Activated naive CD8-positive, alpha-beta T cell treated with anti-CD3 and anti-CD28 coated beads, Interleukin-2, amount 50 U/mL, for 24 hours (primary cell): ENCODE results near the gene ARL6IP6.

Experiments
- ATAC-seq: fragments of 150-1000 bp; cut with Tn5 transposase; one replicate; pipeline ENCODE4 v1.10.0; 2021
- DNase-seq: peaks from one replicate; pipeline ENCODE4 v3.0.0; 2021
- H3K27ac Mint-ChIP-seq: one replicate; pipeline ENCODE4 v1.8.0; 2021; ENCODE audit warnings: mild to moderate bottlenecking, mixed read lengths
- H3K27me3 Mint-ChIP-seq: one replicate; pipeline ENCODE4 v1.8.0; 2021; ENCODE audit warnings: mixed read lengths
- H3K36me3 Mint-ChIP-seq: one replicate; pipeline ENCODE4 v1.8.0; 2021; ENCODE audit warnings: low read depth, mixed read lengths
- H3K4me1 Mint-ChIP-seq: one replicate; pipeline ENCODE4 v1.8.0; 2021; ENCODE audit warnings: mixed read lengths
- H3K4me3 Mint-ChIP-seq: one replicate; pipeline ENCODE4 v1.8.0; 2021; ENCODE audit warnings: mild to moderate bottlenecking, moderate library complexity, mixed read lengths
- H3K9me3 Mint-ChIP-seq: one replicate; pipeline ENCODE4 v1.8.0; 2021; ENCODE audit warnings: mixed read lengths

The ARL6IP6 gene

DNA sequence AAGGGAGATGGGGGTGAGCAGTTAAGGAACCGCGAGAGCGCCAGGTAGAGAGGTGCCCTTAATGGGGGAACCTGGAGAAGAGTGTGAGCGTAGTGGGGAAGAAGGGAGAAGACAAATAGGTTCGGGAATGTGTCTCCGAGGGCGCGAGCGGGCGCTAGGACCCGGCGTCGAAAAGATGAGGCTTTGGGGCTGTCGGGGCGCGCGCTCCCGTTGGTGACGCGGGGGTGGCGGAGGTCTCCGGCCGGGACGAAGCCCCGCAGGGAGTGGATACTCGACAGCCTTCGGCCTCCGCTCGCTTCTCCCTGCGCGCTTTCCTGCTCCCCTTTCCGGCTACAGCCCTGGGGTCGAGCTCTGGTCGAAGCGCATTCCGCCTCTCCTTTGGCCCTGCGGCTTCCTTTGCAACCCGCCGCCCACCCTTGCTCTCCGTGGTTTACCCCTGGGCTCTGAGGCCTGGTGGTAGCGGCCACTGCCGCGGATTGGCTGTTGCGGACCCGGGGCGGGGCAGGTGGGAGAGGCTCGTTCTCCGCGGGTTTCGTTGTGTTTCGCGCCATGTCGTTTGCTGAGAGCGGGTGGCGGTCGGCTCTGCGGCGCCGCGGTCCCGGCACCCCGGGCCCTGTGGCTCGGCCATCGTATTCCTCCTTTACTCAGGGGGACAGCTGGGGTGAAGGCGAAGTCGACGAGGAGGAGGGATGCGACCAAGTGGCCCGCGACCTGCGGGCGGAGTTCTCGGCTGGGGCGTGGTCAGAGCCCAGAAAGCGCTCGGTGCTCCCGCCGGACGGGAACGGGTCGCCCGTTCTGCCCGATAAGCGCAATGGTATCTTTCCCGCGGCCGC is at the start of gene ARL6IP6:
ARL6IP6 (plus strand) TSS at position 545 of the 833 bp plus-strand sequence; CDS start at position 550, 5 bp downstream.
- peak; percentile 66 for ATAC-seq
- Mint-ChIP-seq H3K36me3 (peaks cover 44% of the 10 kb centered on the region), H3K9me3 (no peaks in the 10 kb centered on the region), H3K27ac (peak within 1 kb of the TSS; percentile 99), H3K4me1 (peaks cover 66% of the 10 kb centered on the region), H3K4me3 (peak within 1 kb of the TSS; percentile 97), H3K27me3 (no peaks in the 10 kb centered on the region)
- peak; percentile 92 for DNase-seq

DNA sequence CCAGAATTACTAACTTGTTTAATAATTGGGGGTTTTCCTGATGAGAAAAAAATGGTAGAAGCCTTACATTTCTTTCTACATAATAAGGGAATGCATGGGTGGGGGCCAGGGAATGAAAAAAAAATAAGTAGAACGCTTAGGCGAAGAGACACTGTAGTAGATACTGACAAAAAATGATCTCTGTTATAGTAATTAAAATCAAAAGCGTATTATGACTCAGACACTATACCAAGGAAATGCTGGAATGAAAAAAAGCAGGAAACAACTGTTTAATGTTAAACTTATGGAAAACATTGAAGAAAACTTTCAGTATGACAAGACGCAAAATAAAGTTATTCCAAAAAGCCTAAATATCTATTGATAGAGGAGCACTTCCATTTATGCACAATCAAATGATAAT is 44.1 kb upstream of the ARL6IP6 start:
- H3K36me3 Mint-ChIP-seq, result peaks cover 43% of the 10 kb centered on the region
- H3K9me3 Mint-ChIP-seq, result no peaks in the 10 kb centered on the region
- no peak overlapping the region for H3K27ac Mint-ChIP-seq
- H3K27me3 Mint-ChIP-seq, result no peaks in the 10 kb centered on the region
- H3K4me3 Mint-ChIP-seq, result no peak overlapping the region
- no peaks in the 10 kb centered on the region for H3K4me1 Mint-ChIP-seq
- ATAC-seq, result no peak
- no peak for DNase-seq

DNA sequence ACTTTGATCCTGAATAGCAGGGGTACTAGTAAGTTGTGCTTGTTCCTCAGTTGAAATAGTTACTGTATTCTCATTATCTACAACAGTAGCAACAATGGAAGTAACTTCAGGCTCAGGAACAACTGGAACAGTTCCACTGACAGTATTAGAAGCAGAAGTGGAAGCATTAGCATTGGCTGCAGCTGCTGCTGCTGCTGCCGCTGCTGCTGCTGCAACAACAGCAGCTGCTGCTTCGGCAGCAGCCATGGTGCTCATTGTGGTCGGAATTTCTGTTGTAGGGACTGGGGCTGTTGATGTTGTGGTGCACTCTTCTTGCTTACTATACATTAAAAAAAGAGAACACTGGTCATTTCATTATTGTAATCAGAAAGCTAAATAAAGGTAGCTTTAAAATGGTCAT is 42.0 kb upstream of the ARL6IP6 start:
- H3K9me3 Mint-ChIP-seq, result no peaks in the 10 kb centered on the region
- no peaks in the 10 kb centered on the region for H3K27me3 Mint-ChIP-seq
- no peak overlapping the region for H3K27ac Mint-ChIP-seq
- no peaks in the 10 kb centered on the region for H3K4me1 Mint-ChIP-seq
- DNase-seq (no peak), ATAC-seq (no peak)
- no peak overlapping the region for H3K4me3 Mint-ChIP-seq
- peaks cover 45% of the 10 kb centered on the region for H3K36me3 Mint-ChIP-seq

DNA sequence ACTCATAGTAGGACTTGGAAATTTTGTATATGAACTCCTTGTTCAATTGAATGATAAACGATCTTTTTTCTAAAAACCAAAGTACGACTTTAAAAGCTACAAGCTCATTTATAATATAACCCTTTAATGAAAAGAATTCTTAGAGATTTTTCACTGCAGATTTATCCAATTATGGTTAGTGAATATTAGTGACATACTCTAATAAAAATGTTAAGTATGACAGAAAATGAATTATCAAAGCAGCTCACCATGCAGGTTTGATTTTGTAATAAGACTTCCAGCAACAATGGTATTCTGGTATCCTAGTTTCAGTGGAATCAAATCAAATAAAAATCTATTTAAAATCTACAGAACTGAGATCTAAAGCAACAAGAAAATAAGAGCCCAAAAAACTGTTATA is 39.6 kb upstream of the ARL6IP6 start:
- H3K9me3 Mint-ChIP-seq, result no peaks in the 10 kb centered on the region
- H3K27ac Mint-ChIP-seq, result no peak overlapping the region
- H3K27me3 Mint-ChIP-seq, result no peaks in the 10 kb centered on the region
- ATAC-seq (no peak), DNase-seq (no peak)
- H3K4me1 Mint-ChIP-seq, result peaks cover 6% of the 10 kb centered on the region
- H3K4me3 Mint-ChIP-seq, result no peak overlapping the region
- H3K36me3 Mint-ChIP-seq, result peaks cover 47% of the 10 kb centered on the region

DNA sequence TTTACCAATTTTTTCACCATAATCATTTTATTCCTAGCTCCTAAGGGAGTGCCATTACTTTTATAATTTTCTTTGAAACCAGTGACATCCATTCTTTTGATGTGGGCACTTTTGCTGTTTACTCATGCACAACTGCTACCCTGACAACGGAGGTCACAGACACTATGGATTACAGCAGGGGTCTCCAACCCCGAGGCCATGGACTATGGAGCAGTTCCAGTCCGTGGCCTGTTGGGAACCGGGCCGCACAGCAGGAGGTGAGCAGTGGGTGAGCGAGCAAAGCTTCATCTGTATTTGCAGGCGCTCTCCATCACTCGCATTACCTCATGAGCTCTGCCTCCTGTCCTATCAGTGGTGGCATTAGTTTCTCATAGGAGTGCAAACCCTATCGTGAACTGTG is 35.8 kb upstream of the ARL6IP6 start:
- no peaks in the 10 kb centered on the region for H3K27me3 Mint-ChIP-seq

DNA sequence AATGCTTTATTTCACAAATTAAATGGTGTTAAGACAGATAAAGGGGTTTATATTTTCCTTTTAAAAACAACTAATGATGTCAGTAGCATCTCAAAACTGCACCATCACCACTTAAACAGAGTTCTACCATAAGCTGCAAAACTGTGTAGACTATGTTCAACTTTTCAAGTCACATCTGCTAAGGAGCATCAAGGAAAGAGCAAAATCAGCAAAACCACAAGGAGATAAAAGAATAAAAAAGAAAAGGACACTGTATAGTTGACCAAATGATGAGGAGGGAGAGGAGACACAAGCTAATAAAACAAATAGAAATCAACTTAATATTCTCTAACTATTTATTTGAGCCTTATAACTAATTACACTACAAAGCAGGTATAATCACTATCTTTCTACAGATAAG is 35.0 kb upstream of the ARL6IP6 start:
- Mint-ChIP-seq H3K36me3 (peaks cover 49% of the 10 kb centered on the region), H3K27ac (no peak overlapping the region)
- no peak for ATAC-seq

More for the DNA sequence above, 35.8 kb upstream of the ARL6IP6 start:
- Mint-ChIP-seq H3K36me3 (peaks cover 49% of the 10 kb centered on the region), H3K4me1 (peaks cover 22% of the 10 kb centered on the region), H3K9me3 (no peaks in the 10 kb centered on the region), H3K27ac (no peak overlapping the region), H3K4me3 (no peak overlapping the region)
- DNase-seq, result no peak
- no peak for ATAC-seq

DNA sequence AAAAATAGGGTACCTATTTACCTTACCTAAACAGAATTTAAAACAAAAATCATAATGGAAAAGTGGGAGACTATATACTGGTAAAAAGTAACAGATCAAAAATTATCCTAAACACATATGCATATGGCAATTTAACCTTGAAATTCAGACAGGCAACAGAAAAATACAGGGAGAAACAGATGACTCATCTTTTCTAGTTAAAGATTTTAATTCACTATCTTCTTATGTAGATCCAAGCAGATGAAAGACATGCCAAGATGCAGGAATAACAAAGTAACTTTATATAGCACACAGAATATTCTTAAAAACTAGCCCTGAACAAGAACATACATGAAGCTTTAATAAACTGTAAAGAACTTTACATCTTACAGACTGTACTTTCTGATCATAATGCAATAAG is 32.1 kb upstream of the ARL6IP6 start:
- DNase-seq (no peak), ATAC-seq (no peak)
- Mint-ChIP-seq H3K27ac (no peak overlapping the region), H3K4me3 (no peak overlapping the region), H3K36me3 (peaks cover 47% of the 10 kb centered on the region), H3K9me3 (no peaks in the 10 kb centered on the region), H3K27me3 (no peaks in the 10 kb centered on the region), H3K4me1 (peaks cover 22% of the 10 kb centered on the region)

More for the DNA sequence above, 35.0 kb upstream of the ARL6IP6 start:
- Mint-ChIP-seq H3K4me3 (no peak overlapping the region), H3K4me1 (peaks cover 22% of the 10 kb centered on the region), H3K27me3 (no peaks in the 10 kb centered on the region), H3K9me3 (no peaks in the 10 kb centered on the region)
- no peak for DNase-seq

DNA sequence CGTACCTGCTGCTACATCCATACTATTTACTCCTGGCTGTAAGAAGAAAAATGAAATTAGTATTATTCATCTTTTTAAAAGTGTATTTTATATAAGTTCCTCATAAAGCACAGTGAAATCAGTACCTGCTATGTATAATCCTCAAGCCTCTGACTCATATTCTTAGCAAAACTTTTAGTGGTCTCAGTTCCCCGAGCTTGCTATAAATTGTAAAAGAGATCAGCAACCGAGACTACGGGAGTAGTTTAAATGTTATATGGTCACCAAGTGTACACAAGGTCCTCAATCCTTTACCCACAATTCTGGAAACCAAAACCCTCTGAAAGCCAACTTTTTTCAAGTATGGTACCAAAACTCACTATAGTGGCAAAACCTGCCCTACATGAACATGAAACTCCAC is 25.4 kb upstream of the ARL6IP6 start:
- Mint-ChIP-seq H3K4me3 (no peak overlapping the region), H3K4me1 (peaks cover 43% of the 10 kb centered on the region), H3K27ac (no peak overlapping the region), H3K9me3 (no peaks in the 10 kb centered on the region), H3K36me3 (peaks cover 38% of the 10 kb centered on the region), H3K27me3 (no peaks in the 10 kb centered on the region)
- DNase-seq, result no peak
- peak; percentile 67 for ATAC-seq

DNA sequence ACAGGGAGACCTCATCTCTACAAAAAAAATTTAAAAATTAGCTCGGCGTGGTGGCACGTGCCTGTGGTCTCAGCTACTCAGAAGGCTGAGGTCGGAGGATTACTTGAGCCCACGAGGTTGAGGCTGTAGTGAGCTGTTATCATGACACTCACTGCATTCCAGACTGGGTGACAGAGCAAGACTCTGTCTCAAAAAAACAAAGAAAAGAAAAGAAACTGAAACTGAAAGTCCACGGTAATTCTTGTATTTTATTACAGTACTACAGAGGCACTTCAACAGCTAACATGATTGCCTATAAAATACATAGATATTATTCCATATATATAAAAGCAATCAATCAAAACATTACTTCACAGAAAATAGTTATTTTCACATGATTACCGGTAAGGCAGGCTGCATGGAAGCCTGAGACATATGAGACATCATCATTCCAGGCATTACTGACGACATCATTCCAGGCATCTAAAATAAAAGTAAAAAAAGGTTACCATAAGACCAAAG is 24.2 kb upstream of the ARL6IP6 start:
- peak; percentile 15 for DNase-seq

DNA sequence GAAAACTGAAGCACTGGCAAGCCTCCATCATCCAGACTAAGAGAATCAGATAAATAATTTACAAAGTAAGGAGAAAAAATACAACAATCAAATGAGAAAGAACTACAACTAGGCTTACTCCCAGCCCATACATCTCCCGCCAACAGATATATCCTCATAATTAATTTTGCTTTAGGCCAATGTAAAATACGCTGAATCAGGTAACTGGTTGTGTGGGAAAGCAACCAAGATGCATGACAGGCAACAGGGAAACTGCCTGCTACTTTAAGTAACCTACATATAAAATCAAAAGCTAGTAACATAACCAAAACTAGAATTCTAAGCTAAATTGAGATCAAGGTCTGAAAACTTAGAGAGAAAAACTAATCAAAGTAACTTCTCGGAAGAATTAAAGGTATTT is 22.7 kb upstream of the ARL6IP6 start:
- H3K4me1 Mint-ChIP-seq, result peaks cover 60% of the 10 kb centered on the region
- H3K4me3 Mint-ChIP-seq, result no peak overlapping the region
- no peak overlapping the region for H3K27ac Mint-ChIP-seq
- H3K36me3 Mint-ChIP-seq, result peaks cover 38% of the 10 kb centered on the region
- no peaks in the 10 kb centered on the region for H3K9me3 Mint-ChIP-seq
- H3K27me3 Mint-ChIP-seq, result no peaks in the 10 kb centered on the region
- ATAC-seq (no peak), DNase-seq (no peak)

More for the DNA sequence above, 24.2 kb upstream of the ARL6IP6 start:
- Mint-ChIP-seq H3K4me3 (peak overlapping the region; percentile 71), H3K36me3 (peaks cover 34% of the 10 kb centered on the region), H3K9me3 (no peaks in the 10 kb centered on the region), H3K27ac (peak overlapping the region; percentile 85), H3K27me3 (no peaks in the 10 kb centered on the region), H3K4me1 (peaks cover 48% of the 10 kb centered on the region)
- ATAC-seq, result peak; percentile 76

DNA sequence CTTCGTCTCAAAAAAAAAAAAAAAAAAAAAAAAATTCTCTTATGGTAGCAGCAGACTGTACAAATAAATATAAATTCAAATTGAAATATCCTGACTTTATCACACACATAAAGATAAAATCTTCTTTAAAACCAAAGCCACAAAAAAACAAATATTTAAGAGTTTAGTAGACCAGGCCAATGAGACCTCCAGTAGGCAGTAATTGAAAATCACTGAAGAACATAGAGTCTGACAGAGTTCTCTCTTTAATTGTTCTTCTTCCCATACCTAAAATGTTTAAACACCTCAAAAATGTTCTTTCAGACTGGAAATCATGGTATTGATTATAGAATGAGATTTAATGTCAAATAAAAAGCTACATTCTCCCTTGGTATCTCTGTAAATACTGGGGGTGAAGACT is 21.9 kb upstream of the ARL6IP6 start:
- Mint-ChIP-seq H3K4me1 (peaks cover 60% of the 10 kb centered on the region), H3K9me3 (peaks cover 5% of the 10 kb centered on the region), H3K27ac (no peak overlapping the region), H3K36me3 (peaks cover 40% of the 10 kb centered on the region), H3K4me3 (no peak overlapping the region), H3K27me3 (no peaks in the 10 kb centered on the region)
- DNase-seq (no peak), ATAC-seq (no peak)

DNA sequence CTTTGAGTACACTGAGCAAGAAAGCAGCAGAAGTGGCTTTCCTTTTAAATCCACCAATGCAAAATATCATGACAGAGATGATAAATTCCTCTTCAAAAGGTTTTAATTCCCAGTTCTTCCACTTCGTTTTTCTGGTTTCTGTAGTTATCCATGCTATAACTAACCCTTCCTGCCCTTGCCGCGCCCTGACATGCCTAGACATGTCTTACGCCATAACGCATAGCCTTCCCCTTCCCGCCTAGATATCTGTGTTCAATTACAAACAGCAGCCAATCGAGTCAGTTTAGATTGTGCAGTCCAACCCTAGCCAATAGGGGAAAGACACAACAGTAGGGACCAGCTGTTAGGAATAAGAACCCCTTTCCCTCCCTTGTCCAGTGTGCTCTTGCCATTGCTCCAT is 17.2 kb upstream of the ARL6IP6 start:
- H3K27me3 Mint-ChIP-seq, result no peaks in the 10 kb centered on the region
- peaks cover 68% of the 10 kb centered on the region for H3K36me3 Mint-ChIP-seq
- peaks cover 39% of the 10 kb centered on the region for H3K4me1 Mint-ChIP-seq
- peaks cover 14% of the 10 kb centered on the region for H3K9me3 Mint-ChIP-seq
- no peak overlapping the region for H3K4me3 Mint-ChIP-seq
- DNase-seq (no peak), ATAC-seq (no peak)
- H3K27ac Mint-ChIP-seq, result no peak overlapping the region

DNA sequence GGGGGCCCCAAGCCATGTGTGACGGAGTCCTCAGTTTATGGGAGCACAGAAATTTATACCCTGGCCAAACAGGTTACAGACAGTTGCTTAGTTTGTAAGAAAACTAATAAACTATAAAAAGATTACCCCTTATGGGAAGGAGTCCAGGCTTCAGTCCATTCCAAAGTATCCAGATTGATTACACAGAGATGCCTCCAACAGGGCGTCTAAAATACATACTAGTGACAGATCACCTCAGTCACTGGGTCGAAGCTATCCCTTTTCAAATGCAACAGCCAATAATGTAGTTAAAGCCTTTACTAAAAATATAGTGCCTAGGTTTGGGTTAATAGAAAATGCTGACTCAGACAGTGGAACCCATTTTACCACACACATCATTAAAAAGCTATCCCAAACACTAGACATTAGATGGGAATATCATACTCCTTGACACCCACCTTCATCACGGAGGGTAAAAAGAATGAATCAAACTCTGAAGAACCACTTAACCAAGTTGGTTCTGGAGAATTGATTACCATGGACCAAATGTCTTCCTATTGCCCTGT is 11.9 kb upstream of the ARL6IP6 start:
- H3K4me1 Mint-ChIP-seq, result peaks cover 37% of the 10 kb centered on the region
- peaks cover 90% of the 10 kb centered on the region for H3K36me3 Mint-ChIP-seq
- no peaks in the 10 kb centered on the region for H3K27me3 Mint-ChIP-seq
- DNase-seq (no peak), ATAC-seq (no peak)
- no peak overlapping the region for H3K4me3 Mint-ChIP-seq
- peaks cover 8% of the 10 kb centered on the region for H3K9me3 Mint-ChIP-seq
- H3K27ac Mint-ChIP-seq, result no peak overlapping the region

DNA sequence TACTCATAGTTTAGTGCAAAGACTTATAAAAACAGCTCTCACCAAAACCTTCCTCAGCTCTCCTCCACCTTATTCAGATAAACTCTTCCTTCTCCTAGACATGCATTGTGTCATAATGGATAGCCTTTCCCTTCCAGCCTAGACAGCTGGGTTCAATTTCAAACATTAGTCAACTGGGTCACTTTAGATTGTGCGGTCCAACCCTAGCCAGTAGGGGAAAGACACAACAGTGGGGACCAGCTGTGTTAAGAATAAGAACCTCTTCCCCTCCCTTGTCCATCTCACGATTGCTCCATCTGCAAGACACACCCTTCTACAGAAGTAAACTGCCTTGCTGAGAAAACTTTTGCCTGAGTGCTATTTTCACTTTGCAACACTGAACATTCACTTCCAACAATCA is 9.7 kb upstream of the ARL6IP6 start:
- DNase-seq (no peak), ATAC-seq (no peak)
- Mint-ChIP-seq H3K36me3 (peaks cover 84% of the 10 kb centered on the region), H3K4me3 (no peak overlapping the region), H3K4me1 (peaks cover 53% of the 10 kb centered on the region), H3K9me3 (peaks cover under 1% of the 10 kb centered on the region), H3K27me3 (no peaks in the 10 kb centered on the region), H3K27ac (no peak overlapping the region)

DNA sequence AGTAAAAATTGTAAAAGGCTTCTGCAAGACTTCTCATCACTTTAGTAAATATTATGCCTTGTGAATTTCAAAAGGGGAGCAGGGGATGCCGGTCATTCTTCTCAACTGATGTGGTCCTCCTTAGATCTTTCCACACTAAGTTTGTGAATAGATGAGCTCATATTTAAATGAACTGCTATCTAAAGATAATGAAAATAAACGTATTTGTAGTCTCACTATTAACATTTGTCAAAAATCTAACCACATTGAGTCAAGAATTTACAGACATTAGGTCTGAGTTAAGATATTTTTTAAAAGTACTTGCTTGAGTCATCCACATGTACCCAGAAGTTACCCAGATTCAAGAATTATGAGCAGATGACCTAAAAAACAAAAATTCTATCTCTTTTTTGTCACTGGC is 7.7 kb upstream of the ARL6IP6 start:
- Mint-ChIP-seq H3K9me3 (no peaks in the 10 kb centered on the region), H3K36me3 (peaks cover 79% of the 10 kb centered on the region), H3K4me3 (no peak overlapping the region), H3K27ac (no peak overlapping the region), H3K4me1 (peaks cover 65% of the 10 kb centered on the region), H3K27me3 (no peaks in the 10 kb centered on the region)
- no peak for ATAC-seq
- DNase-seq, result no peak
